ENCODE measurements around the gene GAK. TPM values are rescaled to one million over a fixed set of nuclear protein-coding genes. Genes with fewer than 3 reads are reported as not detected.

GAK gene
- total RNA-seq, 1 experiment from 2014 or later, result 92.8 TPM

- no peak for DNase-seq (ENCODE audit: low read depth)
These were observed 100.7 kb downstream of the GAK start for GRCh38 chr4:831483-831805.

- DNase-seq (ENCODE audit: low read depth), result no peak
These were observed 101.3 kb downstream of the GAK start for GRCh38 chr4:830601-831482.

DNA sequence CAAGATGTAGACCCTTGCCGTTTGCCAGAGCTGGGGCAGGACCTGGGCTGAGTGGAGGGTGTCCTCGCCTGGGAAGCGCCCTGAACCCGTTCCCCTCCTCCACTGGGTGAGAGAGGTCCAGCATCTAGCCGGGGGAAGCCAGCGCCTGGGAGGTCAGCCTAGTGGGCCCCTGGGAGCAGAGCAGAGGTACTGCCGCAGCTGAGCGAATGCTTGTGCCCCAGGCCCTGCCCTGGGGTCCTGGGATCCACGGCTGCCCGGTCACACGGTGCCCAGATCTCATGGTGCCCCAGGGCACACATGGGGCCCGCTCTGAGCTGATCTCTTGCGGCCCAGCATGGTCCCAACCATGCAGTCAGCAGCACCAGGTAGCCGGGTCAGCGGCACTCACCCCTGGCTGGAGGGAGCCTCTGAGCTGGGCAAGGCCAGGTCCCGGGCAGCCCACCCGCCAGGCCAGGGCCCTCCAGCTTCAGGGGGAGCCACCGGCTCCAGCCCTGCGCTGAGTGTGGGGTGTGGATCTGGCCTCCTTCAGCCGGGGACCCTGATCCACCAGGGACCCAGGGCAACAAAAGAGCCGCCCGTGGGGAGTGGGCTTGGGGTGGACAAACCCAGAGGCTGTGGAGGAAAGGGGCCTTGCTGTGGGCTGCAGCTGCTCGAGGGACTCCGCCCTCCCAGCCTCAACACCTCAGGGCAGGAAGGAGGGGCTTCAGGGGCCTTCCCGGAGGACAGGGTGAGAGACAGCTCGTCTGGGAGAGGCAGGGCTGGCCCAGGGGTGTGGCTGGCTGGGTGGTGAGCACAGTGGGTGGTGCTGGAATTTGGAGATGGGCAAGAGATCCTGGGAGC, 102.1 kb downstream of the GAK start:
- no peak for DNase-seq (ENCODE audit: low read depth)

DNA sequence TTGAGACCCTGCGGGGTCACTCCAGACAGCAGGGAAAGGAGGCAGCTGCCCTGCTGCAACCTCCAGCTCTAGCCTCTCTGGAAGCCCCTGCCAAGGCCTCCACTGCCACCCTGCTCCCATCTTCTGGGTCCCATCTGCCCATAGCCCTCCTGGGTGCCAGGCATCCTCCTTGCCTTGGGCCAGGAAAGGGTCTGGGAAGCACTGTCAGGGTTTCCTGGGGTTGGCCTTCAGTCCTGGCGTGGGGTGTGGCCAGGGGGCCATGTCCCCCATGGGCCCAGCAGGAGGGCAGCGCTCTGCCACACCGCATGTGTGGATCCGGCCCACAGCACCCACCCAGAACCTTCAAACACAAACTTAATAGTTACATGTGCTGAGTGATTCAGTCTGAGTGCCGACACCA, 102.8 kb downstream of the GAK start:
- no peak for DNase-seq (ENCODE audit: low read depth)

DNA sequence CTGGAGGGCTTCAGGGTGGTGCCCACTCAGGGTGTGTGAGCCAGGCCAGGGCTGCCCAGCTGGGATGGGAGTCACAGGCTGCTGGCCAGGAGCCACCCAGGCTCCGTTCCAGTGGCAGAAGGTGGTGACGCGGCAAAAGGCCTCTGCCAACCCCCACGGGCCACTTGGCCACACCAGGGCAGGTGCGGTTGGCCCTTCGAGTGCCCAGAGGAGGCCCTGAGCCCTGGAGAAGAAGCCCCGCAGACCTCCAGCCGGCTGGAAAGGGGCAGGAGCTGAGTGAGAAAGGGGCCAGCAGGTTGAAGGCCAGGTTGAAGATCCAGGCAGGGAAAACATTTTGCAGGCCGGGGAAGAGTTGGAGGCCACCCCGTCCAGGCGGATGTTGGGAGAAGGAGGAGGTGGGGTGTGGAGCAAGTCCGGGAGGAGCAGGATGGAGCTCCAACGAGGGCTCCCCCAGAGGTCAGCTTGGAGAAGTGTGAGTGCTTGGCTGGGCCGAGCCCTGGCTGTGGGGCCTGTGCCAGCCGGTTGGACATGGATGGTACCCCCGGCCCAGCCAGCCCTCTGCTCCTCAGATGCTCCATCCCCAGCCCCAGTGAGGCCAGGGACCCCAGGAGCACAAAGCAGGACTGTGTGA, 103.4 kb downstream of the GAK start:
- peak; percentile 12 for DNase-seq (ENCODE audit: low read depth)

DNA sequence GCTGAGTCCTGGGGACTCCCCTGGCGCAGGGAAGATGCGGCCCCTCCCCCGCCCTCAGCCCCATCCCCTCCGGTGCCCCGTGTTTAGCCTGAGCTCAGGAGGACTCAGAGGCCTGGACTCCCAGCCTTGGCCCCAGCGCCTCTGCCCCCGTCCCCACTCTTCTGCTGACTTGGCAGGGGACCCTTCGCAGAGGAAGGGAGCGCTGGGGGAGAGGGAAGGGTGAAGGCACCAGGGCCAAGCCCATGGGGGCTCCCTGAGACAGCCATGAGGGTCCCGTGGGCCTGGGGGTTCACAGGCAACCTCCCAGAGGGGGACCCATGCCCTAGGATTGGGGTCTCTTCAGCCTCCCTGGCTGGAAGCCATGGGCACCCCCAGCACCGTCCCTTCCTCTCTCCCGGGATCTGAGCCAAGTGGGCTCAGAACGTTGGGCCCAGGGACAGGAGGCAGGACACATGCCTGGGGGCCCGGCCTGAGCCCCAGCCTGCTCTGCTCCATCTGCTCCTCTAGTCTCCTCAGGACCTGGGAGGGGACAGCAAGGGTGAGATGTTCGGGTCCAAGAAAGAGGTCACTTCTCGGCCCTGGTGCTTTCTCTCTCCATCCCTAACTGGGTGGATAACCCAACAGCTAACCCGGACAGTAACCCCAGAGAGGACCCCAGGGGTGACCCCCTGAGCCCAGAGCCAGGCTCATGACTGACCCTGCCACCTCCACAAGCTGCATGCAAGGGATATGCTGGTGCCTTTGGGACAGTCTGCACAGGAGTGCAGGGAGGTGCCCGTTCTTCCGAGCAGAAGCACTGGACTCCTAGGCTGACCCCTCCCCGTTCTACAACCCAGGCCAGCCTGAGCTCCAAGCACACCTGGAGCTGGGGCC, 104.7 kb downstream of the GAK start:
- DNase-seq (ENCODE audit: low read depth), result no peak

- DNase-seq (ENCODE audit: low read depth), result no peak
These were observed 105.5 kb downstream of the GAK start for GRCh38 chr4:826508-827208.

GRCh38 chr4:825971-826330, 106.2 kb downstream of the GAK start, which contains the start of gene CPLX1:
CPLX1 (minus strand) TSS chr4:826129; CDS start chr4:824522, 1,607 bp downstream.
- no peak for DNase-seq (ENCODE audit: low read depth)

DNA sequence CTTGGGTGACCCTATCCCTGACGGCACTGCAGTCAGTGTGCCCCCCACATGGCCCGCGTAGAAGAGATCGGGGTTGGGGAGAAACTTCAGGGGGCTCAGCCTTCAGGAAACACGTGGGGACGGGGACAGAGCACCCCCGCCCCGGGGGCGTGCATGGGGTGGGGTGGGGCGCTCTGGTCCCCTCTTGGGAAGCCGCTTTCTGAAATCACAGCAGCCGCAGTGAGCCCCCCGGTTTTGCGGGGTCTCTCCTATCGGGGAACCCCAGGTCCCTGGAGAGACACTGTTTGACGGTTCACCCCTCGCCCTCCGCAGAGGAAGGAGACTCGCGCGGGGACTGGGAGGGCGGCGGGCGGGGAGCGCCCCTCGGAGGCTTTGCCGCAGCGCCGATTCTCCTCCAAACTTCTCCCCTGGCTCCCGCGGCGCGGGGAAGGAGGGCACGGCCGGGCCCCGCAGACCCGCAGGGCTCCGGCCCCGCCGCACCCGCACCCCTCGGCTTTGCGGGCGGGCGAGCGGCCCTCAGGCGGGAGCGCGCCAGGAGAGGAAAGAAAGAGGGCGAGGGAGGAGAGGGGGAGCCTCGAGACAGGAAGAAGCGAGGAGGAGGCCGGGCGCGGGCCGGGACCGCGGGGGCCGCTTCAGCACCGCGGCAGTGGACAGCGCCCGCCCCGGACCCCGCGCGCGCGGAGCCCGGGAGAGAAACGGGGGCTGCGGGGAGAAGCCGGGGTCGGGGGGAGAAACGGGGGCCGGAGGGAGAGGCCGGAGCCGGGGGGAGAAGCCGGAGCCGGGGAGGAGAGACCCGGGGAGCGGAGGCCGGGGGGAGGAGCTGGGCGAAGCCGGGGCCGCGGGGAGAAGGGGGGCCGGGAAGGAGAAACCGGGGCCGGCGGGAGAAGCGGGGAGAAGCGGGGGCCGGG, 106.8 kb downstream of the GAK start:
- no peak for DNase-seq (ENCODE audit: low read depth)

- DNase-seq (ENCODE audit: low read depth), result no peak
These were observed 107.6 kb downstream of the GAK start for GRCh38 chr4:824461-825062.

- no peak for DNase-seq (ENCODE audit: low read depth)
These were observed 108.2 kb downstream of the GAK start for GRCh38 chr4:823761-824460.

- DNase-seq (ENCODE audit: low read depth), result no peak
These were observed 108.8 kb downstream of the GAK start for GRCh38 chr4:823176-823760.

DNA sequence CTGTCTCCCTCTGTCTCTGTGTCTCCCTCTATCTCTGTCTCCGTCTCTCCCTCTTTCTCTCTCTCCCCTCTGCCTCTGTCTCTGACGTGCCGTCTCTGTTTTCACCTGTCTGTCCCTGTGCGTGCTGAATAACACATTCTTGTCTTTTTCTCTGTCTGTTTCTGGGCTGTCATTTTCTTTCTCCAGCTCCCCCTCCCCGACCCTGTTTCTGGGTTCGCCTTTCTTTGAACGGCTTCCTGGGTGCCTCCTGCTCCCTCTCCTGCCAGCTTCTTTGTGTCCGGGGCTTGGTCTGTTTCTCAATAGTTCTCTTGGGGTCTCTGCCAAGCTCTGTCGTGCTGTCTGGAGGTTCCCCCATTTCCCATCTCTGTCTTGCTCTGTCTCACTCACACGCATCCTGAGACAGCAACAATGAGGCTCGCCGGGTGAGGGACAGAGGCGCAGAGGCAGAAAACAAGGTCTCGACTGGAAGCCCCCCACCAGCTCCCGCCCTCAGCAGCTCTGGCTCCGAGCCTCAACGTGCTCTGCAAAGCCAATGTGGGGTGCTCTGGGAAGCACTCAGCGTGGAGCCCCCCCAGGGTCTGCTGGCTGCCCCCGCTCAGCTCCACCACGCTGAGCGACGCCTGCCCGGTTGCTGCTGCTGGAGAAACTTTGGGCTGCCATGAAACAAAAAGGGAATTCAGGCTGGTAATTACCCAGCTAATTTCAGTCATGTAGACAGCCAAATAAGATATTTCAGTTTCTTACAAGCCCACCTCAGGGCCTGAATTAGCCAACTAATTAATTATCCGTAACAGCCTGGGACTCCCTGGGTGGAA, 109.5 kb downstream of the GAK start:
- DNase-seq (ENCODE audit: low read depth), result no peak

GRCh38 chr4:821631-822030, 110.5 kb downstream of the GAK start:
- DNase-seq (ENCODE audit: low read depth), result no peak

- DNase-seq (ENCODE audit: low read depth), result no peak
These were observed 110.9 kb downstream of the GAK start for GRCh38 chr4:821181-821591.

DNA sequence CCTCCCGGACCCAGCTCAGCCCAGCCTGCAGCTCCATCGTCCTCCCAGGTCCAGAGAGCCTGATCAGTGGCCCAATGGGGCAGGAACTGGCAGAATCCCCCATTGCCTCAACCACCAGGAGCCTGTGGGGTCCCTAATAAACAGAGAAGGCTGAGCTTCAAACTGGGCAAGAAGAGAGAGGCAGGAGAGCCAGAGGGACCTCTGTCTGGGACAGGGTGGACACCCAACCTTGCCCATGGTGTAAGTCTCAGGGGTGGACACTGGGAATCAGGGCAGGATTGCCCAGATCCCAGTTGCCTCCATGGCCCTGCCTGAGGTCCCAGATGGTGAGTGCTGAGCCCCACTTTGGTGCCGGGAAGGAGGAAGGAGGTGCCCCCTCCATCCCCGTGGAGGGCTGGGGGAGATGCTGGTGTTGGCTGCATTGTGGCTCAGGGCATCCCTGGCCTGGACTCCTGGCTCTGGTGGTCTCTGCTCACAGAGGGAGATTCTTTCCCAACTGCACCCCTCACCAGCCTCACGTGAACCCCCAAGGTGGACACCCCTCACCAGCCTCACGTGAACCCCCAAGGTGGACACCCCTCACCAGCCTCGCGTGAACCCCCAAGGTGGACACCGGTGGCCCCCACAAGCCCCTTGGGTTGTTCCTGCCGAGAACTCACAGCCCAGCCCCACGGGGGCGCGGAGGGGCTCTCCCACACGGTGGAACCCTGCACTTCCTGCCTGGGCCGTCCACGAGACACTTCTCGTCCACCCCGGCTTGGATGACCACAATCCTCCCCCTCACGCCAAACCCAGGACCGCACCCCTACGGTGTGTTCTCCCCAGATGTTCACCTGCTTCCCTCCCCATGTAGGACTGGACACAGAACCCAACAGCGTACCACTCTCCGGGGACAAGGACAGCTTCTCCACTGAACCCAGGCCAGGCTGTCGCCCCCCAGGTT, 111.6 kb downstream of the GAK start:
- DNase-seq (ENCODE audit: low read depth), result no peak
